ENCODE results near the gene ZDHHC12. TPM values are rescaled to one million over a fixed set of nuclear protein-coding genes. Genes with fewer than 3 reads are reported as not detected.
"Not testable (repeated sequence)": the region's sequence is repeated elsewhere in the genome, so short reads cannot be mapped to it uniquely, and the experiment has no call there.

Gene ZDHHC12
- polyA plus RNA-seq, 3 donors: 50.0 to 72.7 (median 68.4) TPM

- Histone ChIP-seq H3K36me3 (replicated peaks in 1 of 2; ENCODE audit: control insufficient read depth in 1 of 2, insufficient read depth in 2 of 2, low read length in 2 of 2) (peaks cover 5 to 10% of the 10 kb centered on the region in 2 donors), H3K9ac (ENCODE audit: insufficient read depth, low read length, poor library complexity, severe bottlenecking) (no peak overlapping the region), H3K4me1 (ENCODE audit: control insufficient read depth in 1 of 2, insufficient read depth in 2 of 2, low read length in 2 of 2) (peaks cover 12 to 15% of the 10 kb centered on the region in 2 donors), H3K4me2 (replicated peaks; ENCODE audit: extremely low read depth, low read length, poor library complexity, severe bottlenecking) (no peak overlapping the region), H3K4me3 (replicated peaks in 1 of 3; ENCODE audit: low read depth in 2 of 3, low read length in 3 of 3) (no peak overlapping the region), H2AFZ (ENCODE audit: insufficient read depth, low read depth, low read length, poor library complexity, severe bottlenecking) (no peak overlapping the region), H3K9me3 (replicated peaks in 1 of 2; ENCODE audit: control insufficient read depth in 1 of 2, insufficient read depth in 1 of 2, low read length in 2 of 2) (no peaks in the 10 kb centered on the region), H3K27ac (ENCODE audit: low read depth in 1 of 2, low read length in 2 of 2) (no peak overlapping the region), H3K27me3 (ENCODE audit: control insufficient read depth in 2 of 2, insufficient read depth in 2 of 2, low read length in 2 of 2) (peaks cover 0 to 10% of the 10 kb centered on the region in 2 donors), H3K79me2 (ENCODE audit: insufficient read depth, low read length) (no peaks in the 10 kb centered on the region), H4K20me1 (ENCODE audit: insufficient read depth, low read length) (peaks cover 6% of the 10 kb centered on the region)
- Mint-ChIP-seq H3K27ac (peak overlapping the region in 2 of 7 donors; percentile 41 to 50), H3K4me3 (peak overlapping the region; percentile 9 to 21), H3K4me1 (peaks cover 13% of the 10 kb centered on the region), H3K27me3 (ENCODE audit: low read depth in 3 of 3) (peaks cover 8 to 13% (median 10%) of the 10 kb centered on the region in 3 donors), H3K36me3 (peaks cover 2 to 8% of the 10 kb centered on the region in 2 donors), H3K9me3 (no peaks in the 10 kb centered on the region)
- no peak for TF ChIP-seq CTCF (IDR thresholded peaks at IDR 0.05)
- 93% methylated on average over 7 of the region's 10 CpGs for WGBS (ENCODE audit: insufficient coverage)
- intact Hi-C loops (cut with micrococcal nuclease): no loop called here
- DNase-seq: peak in 1 of 3 donors; percentile 62
Measured at GRCh38 chr9:128701227-128701854, 22.6 kb downstream of the ZDHHC12 start.

- H3K4me1 ChIP-seq (ENCODE audit: control insufficient read depth in 1 of 2, insufficient read depth in 2 of 2, low read length in 2 of 2): peaks cover 12 to 15% of the 10 kb centered on the region in 2 donors
- H2AFZ ChIP-seq (ENCODE audit: insufficient read depth, low read depth, low read length, poor library complexity, severe bottlenecking); H3K4me3 Mint-ChIP-seq; intact Hi-C loops (cut with micrococcal nuclease); DNase-seq; H3K27ac ChIP-seq (ENCODE audit: low read depth in 1 of 2, low read length in 2 of 2); H3K9ac ChIP-seq (ENCODE audit: insufficient read depth, low read length, poor library complexity, severe bottlenecking); H3K9me3 ChIP-seq (replicated peaks in 1 of 2; ENCODE audit: control insufficient read depth in 1 of 2, insufficient read depth in 1 of 2, low read length in 2 of 2); H3K79me2 ChIP-seq (ENCODE audit: insufficient read depth, low read length); H3K9me3 Mint-ChIP-seq; H4K20me1 ChIP-seq (ENCODE audit: insufficient read depth, low read length); H3K27ac Mint-ChIP-seq; H3K4me2 ChIP-seq (replicated peaks; ENCODE audit: extremely low read depth, low read length, poor library complexity, severe bottlenecking); H3K27me3 ChIP-seq (ENCODE audit: control insufficient read depth in 2 of 2, insufficient read depth in 2 of 2, low read length in 2 of 2); H3K4me3 ChIP-seq (replicated peaks in 1 of 3; ENCODE audit: low read depth in 2 of 3, low read length in 3 of 3): not testable (repeated sequence)
- H3K36me3 ChIP-seq (replicated peaks in 1 of 2; ENCODE audit: control insufficient read depth in 1 of 2, insufficient read depth in 2 of 2, low read length in 2 of 2): peaks cover 17 to 27% of the 10 kb centered on the region in 2 donors
- peaks cover 21 to 22% of the 10 kb centered on the region in 2 donors for H3K36me3 Mint-ChIP-seq
- 96% methylated on average over 19 of the region's 30 CpGs for WGBS (ENCODE audit: insufficient coverage)
- H3K27me3 Mint-ChIP-seq (ENCODE audit: low read depth in 3 of 3): peaks cover 8 to 13% (median 10%) of the 10 kb centered on the region in 3 donors
- H3K4me1 Mint-ChIP-seq: peaks cover 13% of the 10 kb centered on the region
Measured at GRCh38 chr9:128699096-128699795, 24.7 kb downstream of the ZDHHC12 start.
